RWPE2 (cell line): ENCODE results near the gene RRM2.

Source experiments
- ATAC-seq: fragments of 200-7000 bp; cut with Tn5 transposase; 3 replicates; pipeline ENCODE4 v1.9.1; 2021; ENCODE audit warnings: low read depth
- DNase-seq: peaks from one replicate; pipeline ENCODE4 v3.0.0-alpha.2; 2020; ENCODE audit warnings: low spot score
- H3K27ac ChIP-seq: fragments of 450-650 bp; 2 replicates; pipeline ENCODE4 v1.5.1; 2017; ENCODE audit warnings: mild to moderate bottlenecking; ENCODE audit not compliant: poor library complexity, severe bottlenecking
- H3K27me3 ChIP-seq: fragments of 250-450 bp; sonication (Bioruptor Pico); 2 replicates; pipeline ENCODE4 v1.5.1; 2021; ENCODE audit warnings: mild to moderate bottlenecking, moderate library complexity; ENCODE audit not compliant: insufficient read depth, poor library complexity, severe bottlenecking
- H3K36me3 ChIP-seq: fragments of 250-450 bp; sonication (Bioruptor Pico); 2 replicates; pipeline ENCODE4 v1.5.1; 2020; ENCODE audit warnings: low read depth, mild to moderate bottlenecking, moderate library complexity
- H3K4me1 ChIP-seq: fragments of 250-450 bp; sonication (Bioruptor Pico); 2 replicates; pipeline ENCODE4 v1.5.1; 2021; ENCODE audit warnings: mild to moderate bottlenecking, moderate library complexity; ENCODE audit not compliant: insufficient read depth, poor library complexity, severe bottlenecking
- H3K4me3 ChIP-seq: fragments of 250-450 bp; sonication (Bioruptor Pico); 2 replicates; pipeline ENCODE4 v1.5.1; 2021; ENCODE audit warnings: mild to moderate bottlenecking, moderate library complexity; ENCODE audit not compliant: severe bottlenecking
- H3K9me3 ChIP-seq: fragments of 250-450 bp; sonication (Bioruptor Pico); 2 replicates; pipeline ENCODE4 v1.5.1; 2021; ENCODE audit warnings: mild to moderate bottlenecking, moderate library complexity; ENCODE audit not compliant: severe bottlenecking
- CTCF ChIP-seq: fragments of 450-650 bp; IDR thresholded peaks from one replicate; pipeline ENCODE4 v1.5.1; 2017; ENCODE audit warnings: mild to moderate bottlenecking, moderate library complexity; ENCODE audit not compliant: poor library complexity, severe bottlenecking

The RRM2 gene

GRCh38 chr2:10109311-10109710, 13.2 kb upstream of the RRM2 start:
- H3K27me3 ChIP-seq = no peaks in the 10 kb centered on the region
- no peak for TF ChIP-seq CTCF
- DNase-seq (no peak), ATAC-seq (no peak)
- no peaks in the 10 kb centered on the region for H3K36me3 ChIP-seq
- H3K4me3 ChIP-seq = no peak overlapping the region
- no peaks in the 10 kb centered on the region for H3K4me1 ChIP-seq
- peaks cover 4% of the 10 kb centered on the region for H3K9me3 ChIP-seq
- no peak overlapping the region for H3K27ac ChIP-seq

DNA sequence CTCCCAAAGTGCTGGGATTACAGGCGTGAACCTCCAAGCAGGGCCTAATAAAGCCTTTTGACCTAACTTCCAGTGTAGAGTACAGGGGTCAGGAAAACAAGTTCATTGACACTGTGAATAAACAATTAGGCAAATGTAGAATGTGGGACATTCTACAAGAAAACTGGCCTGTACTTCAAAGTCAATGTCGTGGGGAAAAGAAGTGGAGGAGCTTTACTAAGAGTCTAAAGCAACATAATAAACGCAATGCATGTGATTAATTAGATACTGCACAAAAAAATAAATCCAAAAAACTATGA, 3.6 kb upstream of the RRM2 start:
- TF ChIP-seq CTCF = no peak
- Histone ChIP-seq H3K27me3 (no peaks in the 10 kb centered on the region), H3K4me3 (no peak overlapping the region), H3K9me3 (no peaks in the 10 kb centered on the region), H3K4me1 (peaks cover 20% of the 10 kb centered on the region), H3K36me3 (peaks cover 13% of the 10 kb centered on the region), H3K27ac (no peak overlapping the region)
- ATAC-seq (no peak), DNase-seq (no peak)

- Histone ChIP-seq H3K27ac (peak overlapping the region; percentile 90), H3K4me1 (peaks cover 24% of the 10 kb centered on the region), H3K4me3 (peak overlapping the region; percentile 55), H3K36me3 (peaks cover 20% of the 10 kb centered on the region), H3K9me3 (no peaks in the 10 kb centered on the region), H3K27me3 (no peaks in the 10 kb centered on the region)
- ATAC-seq = no peak
- TF ChIP-seq CTCF = no peak
- no peak for DNase-seq
Observed at GRCh38 chr2:10119601-10120157, 2.9 kb upstream of the RRM2 start.

DNA sequence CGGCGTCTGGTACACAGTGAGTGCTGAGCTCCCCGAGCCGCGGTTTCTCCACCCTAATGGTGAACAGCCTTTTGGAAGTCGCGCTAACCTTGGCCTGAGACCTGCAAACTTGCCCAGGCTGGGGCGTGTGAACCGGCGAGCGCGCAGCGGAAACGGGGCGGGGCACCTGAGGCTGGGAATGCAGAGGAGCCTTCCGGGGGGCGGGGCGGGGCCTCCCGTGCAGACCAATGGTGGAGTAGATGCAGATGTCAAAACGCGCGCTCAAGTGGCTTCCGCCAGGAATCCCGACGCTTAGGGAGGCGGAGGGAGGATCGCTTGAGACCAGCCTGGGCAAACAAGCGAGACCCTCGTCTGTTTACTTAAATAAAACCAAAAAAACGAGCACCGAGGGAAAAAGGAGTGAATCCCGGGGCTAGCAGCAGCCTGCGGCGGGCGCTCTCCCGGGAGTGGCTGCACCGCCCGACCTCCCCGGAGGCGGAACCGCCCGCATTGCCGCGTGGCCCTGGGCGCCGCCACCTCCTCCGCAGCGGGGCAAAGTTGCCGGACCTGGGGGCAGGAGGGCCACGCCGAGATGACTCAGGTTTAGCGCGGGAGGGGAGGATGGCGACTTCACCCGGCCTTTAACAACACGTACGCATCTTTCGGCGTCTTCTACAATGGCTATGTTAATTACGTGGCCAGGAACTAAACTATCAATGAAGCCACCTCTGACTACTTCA, 2.2 kb upstream of the RRM2 start:
- Histone ChIP-seq H3K9me3 (no peaks in the 10 kb centered on the region), H3K27ac (peak overlapping the region; percentile 90), H3K36me3 (peaks cover 26% of the 10 kb centered on the region), H3K4me1 (peaks cover 29% of the 10 kb centered on the region), H3K4me3 (peak overlapping the region; percentile 55), H3K27me3 (no peaks in the 10 kb centered on the region)
- no peak for TF ChIP-seq CTCF
- peak; percentile 63 for ATAC-seq
- peak; percentile 97 for DNase-seq

GRCh38 chr2:10120877-10121574, 1.5 kb upstream of the RRM2 start:
- peaks cover 33% of the 10 kb centered on the region for H3K36me3 ChIP-seq
- no peak for TF ChIP-seq CTCF
- ATAC-seq (no peak), DNase-seq (no peak)
- H3K27me3 ChIP-seq = no peaks in the 10 kb centered on the region
- peak overlapping the region; percentile 90 for H3K27ac ChIP-seq
- peaks cover 25% of the 10 kb centered on the region for H3K4me1 ChIP-seq
- peak overlapping the region; percentile 55 for H3K4me3 ChIP-seq
- H3K9me3 ChIP-seq = no peaks in the 10 kb centered on the region
